PC-9 (cell line): Measurements from ENCODE around the gene FGF3. TPM values are rescaled to one million over a fixed set of nuclear protein-coding genes. Genes with fewer than 3 reads are reported as not detected.

Experiments
- BruUV-seq: library from RNA; stranded (reverse); fragments of 400-500 nt; replicated peaks from 2 replicates; lab custom pipeline; 2021; lab: Mats Ljungman, UMichigan
- CTCF ChIA-PET: fragments of 300-600 bp; sonication (Branson Sonifier 250); formaldehyde crosslinking; loops from one replicate; lab custom pipeline; 2022; ENCODE audit warnings: antibody characterized with exemption; lab: Charles Lee
- POLR2A ChIA-PET: fragments of 300-600 bp; sonication (Branson Sonifier 250); formaldehyde crosslinking; loops from one replicate; lab custom pipeline; 2022; ENCODE audit warnings: antibody characterized with exemption; ENCODE audit not compliant: unreplicated experiment; lab: Charles Lee
- DNase-seq, 2 experiments: peaks; one replicate each; pipeline versions ENCODE4 v3.0.0 to v3.0.0-alpha.2; 2015 to 2022; ENCODE audit warnings: mixed read lengths in 1 of 2
- H2AFZ ChIP-seq: fragments of 200-600 bp; sonication (generic); 2 replicates; pipeline ENCODE4 v1.8.1; 2017; ENCODE audit warnings: antibody characterized with exemption
- H3F3A ChIP-seq: fragments of 200-600 bp; sonication (generic); 2 replicates; pipeline ENCODE4 v1.8.1; 2017; ENCODE audit warnings: antibody characterized with exemption, mild to moderate bottlenecking, low read depth; ENCODE audit not compliant: insufficient read depth
- H3K27ac ChIP-seq: fragments of 200-600 bp; sonication (generic); 2 replicates; pipeline ENCODE4 v1.6.1; 2016; ENCODE audit warnings: mixed run types
- H3K27me3 ChIP-seq: fragments of 200-600 bp; sonication (generic); 2 replicates; pipeline ENCODE4 v1.6.1; 2016; ENCODE audit warnings: low read depth, mixed run types; ENCODE audit not compliant: insufficient read depth
- H3K36me3 ChIP-seq: fragments of 200-600 bp; sonication (generic); 2 replicates; pipeline ENCODE4 v1.6.1; 2016; ENCODE audit warnings: low read depth, mixed run types
- H3K4me1 ChIP-seq: fragments of 200-600 bp; sonication (generic); replicated peaks from 2 replicates; pipeline ENCODE4 v1.6.1; 2016; ENCODE audit warnings: mixed run types; ENCODE audit not compliant: insufficient read depth
- H3K4me2 ChIP-seq: fragments of 200-600 bp; sonication (generic); 2 replicates; pipeline ENCODE4 v1.6.1; 2017; ENCODE audit warnings: mixed run types
- H3K4me3 ChIP-seq: fragments of 200-600 bp; sonication (generic); 2 replicates; pipeline ENCODE4 v1.6.1; 2016; ENCODE audit warnings: mixed run types
- H3K79me2 ChIP-seq: fragments of 200-600 bp; sonication (generic); 2 replicates; pipeline ENCODE4 v1.6.1; 2017; ENCODE audit warnings: low read depth, mixed run types
- H3K9me2 ChIP-seq: fragments of 200-600 bp; sonication (generic); 2 replicates; pipeline ENCODE4 v1.8.1; 2017; ENCODE audit warnings: mild to moderate bottlenecking; ENCODE audit not compliant: insufficient read depth
- H3K9me3 ChIP-seq: fragments of 200-600 bp; sonication (generic); 2 replicates; pipeline ENCODE4 v1.8.1; 2016; ENCODE audit warnings: low read depth; ENCODE audit not compliant: insufficient read depth
- H4K20me1 ChIP-seq: fragments of 200-600 bp; sonication (generic); 2 replicates; pipeline ENCODE4 v1.8.1; 2017; ENCODE audit not compliant: insufficient read depth
- EZH2 ChIP-seq: fragments of 200-600 bp; sonication (generic); IDR thresholded peaks from 2 replicates; pipeline ENCODE4 v1.8.0; 2017; ENCODE audit warnings: antibody characterized with exemption, low read depth
- intact Hi-C: fragments of 100-400 bp; cut with micrococcal nuclease; formaldehyde crosslinking; loops from one replicate; pipeline ENCODE4 v1.10.0; 2022; ENCODE audit not compliant: unreplicated experiment
- total RNA-seq: library from RNA; stranded (reverse); gene quantifications from 2 replicates; pipeline ENCODE4 v1.2.3, GENCODE V29; 2021
- TF ChIP-seq, protein P1 (sequence below): fragments of 200-600 bp; sonication (generic); conservative IDR thresholded peaks from 2 replicates; pipeline ENCODE4 v1.6.1; 2017; ENCODE audit warnings: mixed run types, antibody characterized with exemption, mild to moderate bottlenecking, moderate library complexity

The FGF3 gene
- total RNA-seq, 1 experiment from 2014 or later: not detected

DNA sequence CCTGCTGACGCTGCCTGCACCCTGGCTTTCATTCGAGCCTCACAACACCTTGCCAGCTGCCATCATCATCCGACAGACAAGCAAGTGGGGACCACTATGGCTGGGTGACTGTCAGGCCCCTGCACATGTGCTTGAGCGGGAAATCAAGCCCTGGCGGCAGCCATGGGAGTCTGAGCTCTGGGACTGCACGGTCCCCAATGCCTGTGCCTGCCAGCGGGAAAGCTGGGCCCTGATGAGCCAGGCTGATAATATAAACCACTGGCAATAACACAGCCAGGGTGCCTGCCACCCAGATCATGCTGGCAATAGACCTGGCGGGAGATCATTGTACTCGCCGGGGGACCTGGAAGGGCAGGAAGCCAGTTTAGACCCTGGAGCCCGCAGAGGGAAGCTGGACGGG is 2.5 kb downstream of the FGF3 start:
- Histone ChIP-seq H3K9me3 (no peaks in the 10 kb centered on the region), H4K20me1 (no peaks in the 10 kb centered on the region), H3K4me3 (no peak overlapping the region), H3K9me2 (no peaks in the 10 kb centered on the region), H3K27ac (no peak overlapping the region), H3K79me2 (no peaks in the 10 kb centered on the region), H3K4me2 (no peak overlapping the region), H3K27me3 (peaks cover 45% of the 10 kb centered on the region), H2AFZ (no peak overlapping the region), H3F3A (peaks cover 23% of the 10 kb centered on the region; the same call in 1 of the 2 replicates), H3K36me3 (no peaks in the 10 kb centered on the region), H3K4me1 (peaks cover 12% of the 10 kb centered on the region; the same call in 1 of the 2 replicates)
- POLR2A ChIA-PET: no interaction called here
- BruUV-seq: no TSS peak
- intact Hi-C loops: no loop called here
- CTCF ChIA-PET: no interaction called here
- DNase-seq: no peak
- TF ChIP-seq, protein P1, sequence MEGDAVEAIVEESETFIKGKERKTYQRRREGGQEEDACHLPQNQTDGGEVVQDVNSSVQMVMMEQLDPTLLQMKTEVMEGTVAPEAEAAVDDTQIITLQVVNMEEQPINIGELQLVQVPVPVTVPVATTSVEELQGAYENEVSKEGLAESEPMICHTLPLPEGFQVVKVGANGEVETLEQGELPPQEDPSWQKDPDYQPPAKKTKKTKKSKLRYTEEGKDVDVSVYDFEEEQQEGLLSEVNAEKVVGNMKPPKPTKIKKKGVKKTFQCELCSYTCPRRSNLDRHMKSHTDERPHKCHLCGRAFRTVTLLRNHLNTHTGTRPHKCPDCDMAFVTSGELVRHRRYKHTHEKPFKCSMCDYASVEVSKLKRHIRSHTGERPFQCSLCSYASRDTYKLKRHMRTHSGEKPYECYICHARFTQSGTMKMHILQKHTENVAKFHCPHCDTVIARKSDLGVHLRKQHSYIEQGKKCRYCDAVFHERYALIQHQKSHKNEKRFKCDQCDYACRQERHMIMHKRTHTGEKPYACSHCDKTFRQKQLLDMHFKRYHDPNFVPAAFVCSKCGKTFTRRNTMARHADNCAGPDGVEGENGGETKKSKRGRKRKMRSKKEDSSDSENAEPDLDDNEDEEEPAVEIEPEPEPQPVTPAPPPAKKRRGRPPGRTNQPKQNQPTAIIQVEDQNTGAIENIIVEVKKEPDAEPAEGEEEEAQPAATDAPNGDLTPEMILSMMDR: no peak
- TF ChIP-seq EZH2: no peak

DNA sequence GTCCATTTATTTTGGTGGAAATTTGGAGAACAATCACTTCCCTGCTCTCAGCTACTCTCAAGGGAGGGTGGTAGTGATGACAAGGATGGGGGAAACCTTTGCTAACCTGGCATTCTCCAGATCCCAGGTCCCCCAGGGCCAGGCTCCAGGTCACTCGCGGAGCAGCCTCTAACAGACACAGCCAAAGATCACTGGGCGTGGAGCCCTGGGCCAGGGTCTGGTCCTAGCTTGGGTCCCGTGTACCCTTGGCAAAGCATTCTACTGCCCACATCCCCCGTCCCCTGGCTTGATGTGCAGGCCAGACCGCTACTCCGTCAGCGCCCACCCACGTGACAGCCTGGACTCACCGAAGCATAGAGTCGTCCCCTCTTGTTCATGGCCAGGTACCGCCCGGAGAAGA is 3.2 kb downstream of the FGF3 start:
- intact Hi-C loops: no loop called here
- H3K4me2 ChIP-seq: no peak overlapping the region
- no peak for DNase-seq
- ChIA-PET CTCF (interaction anchor here (0.6 kb wide), 1 partner anchor 15 kb away, joined by 15 read pairs; no protein-coding TSS in a partner anchor), POLR2A (interaction anchor here (0.6 kb wide), 1 partner anchor 355 kb away, joined by 5 read pairs; no protein-coding TSS in a partner anchor)
- no peak overlapping the region for H3K27ac ChIP-seq
- H3K79me2 ChIP-seq: no peaks in the 10 kb centered on the region
- no TSS peak for BruUV-seq
- peaks cover 18% of the 10 kb centered on the region; the same call in 1 of the 2 replicates for H3K4me1 ChIP-seq
- no peaks in the 10 kb centered on the region for H3K9me3 ChIP-seq
- H2AFZ ChIP-seq: no peak overlapping the region
- H3K4me3 ChIP-seq: no peak overlapping the region
- peaks cover 45% of the 10 kb centered on the region for H3K27me3 ChIP-seq
- H3K36me3 ChIP-seq: no peaks in the 10 kb centered on the region
- H4K20me1 ChIP-seq: no peaks in the 10 kb centered on the region
- TF ChIP-seq EZH2: no peak
- TF ChIP-seq, protein P1: no peak
- H3K9me2 ChIP-seq: no peaks in the 10 kb centered on the region
- H3F3A ChIP-seq: peaks cover 16% of the 10 kb centered on the region; the same call in 1 of the 2 replicates

DNA sequence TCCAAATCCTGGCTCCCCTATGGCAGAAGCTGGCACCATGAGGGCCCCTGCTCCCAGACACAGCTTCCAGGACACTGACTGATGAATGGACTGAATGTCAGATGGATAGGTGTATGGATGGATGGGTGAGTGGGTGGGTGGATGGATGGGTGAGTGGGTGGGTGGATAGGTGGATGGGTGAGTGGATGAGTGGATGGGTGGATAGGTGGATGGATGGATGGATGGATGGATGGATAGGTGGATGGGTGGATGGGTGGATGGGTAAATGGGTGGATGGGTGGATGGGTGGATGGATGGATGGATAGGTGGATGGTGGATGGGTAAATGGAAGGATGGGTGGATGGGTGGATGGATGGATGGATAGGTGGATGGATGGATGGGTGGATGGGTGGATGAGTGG is 4.3 kb downstream of the FGF3 start:
- Histone ChIP-seq H3K4me1 (peaks cover 18% of the 10 kb centered on the region; the same call in 1 of the 2 replicates), H3K36me3 (no peaks in the 10 kb centered on the region), H3K4me3 (no peak overlapping the region), H3F3A (peaks cover 7% of the 10 kb centered on the region; the same call in 1 of the 2 replicates), H2AFZ (no peak overlapping the region), H3K79me2 (no peaks in the 10 kb centered on the region), H4K20me1 (no peaks in the 10 kb centered on the region), H3K4me2 (no peak overlapping the region), H3K9me2 (no peaks in the 10 kb centered on the region), H3K27me3 (peaks cover 45% of the 10 kb centered on the region), H3K27ac (no peak overlapping the region), H3K9me3 (no peaks in the 10 kb centered on the region)
- DNase-seq: no peak
- intact Hi-C loops: no loop called here
- no TSS peak for BruUV-seq
- TF ChIP-seq, protein P1: no peak
- TF ChIP-seq EZH2: no peak
- CTCF ChIA-PET: interaction anchor here (0.8 kb wide), 1 partner anchor 14 kb away, joined by 5 read pairs; no protein-coding TSS in a partner anchor
- POLR2A ChIA-PET: no interaction called here
